GM12864 (cell line): ENCODE data around the gene MYL3.

Experiments
- DNase-seq: peaks from one replicate; pipeline ENCODE4 v3.0.0-alpha.2; 2011; ENCODE audit warnings: low read depth
- H3K4me3 ChIP-seq: 2 replicates; pipeline ENCODE4 v1.5.1; 2011; ENCODE audit warnings: mild to moderate bottlenecking, low read depth, low read length, control low read depth
- CTCF ChIP-seq: IDR thresholded peaks from 2 replicates; pipeline ENCODE4 v1.5.1; 2011; ENCODE audit warnings: low read depth, mild to moderate bottlenecking, moderate library complexity, low read length, control low read depth, inconsistent platforms; ENCODE audit errors: missing control alignments

The MYL3 gene

DNA sequence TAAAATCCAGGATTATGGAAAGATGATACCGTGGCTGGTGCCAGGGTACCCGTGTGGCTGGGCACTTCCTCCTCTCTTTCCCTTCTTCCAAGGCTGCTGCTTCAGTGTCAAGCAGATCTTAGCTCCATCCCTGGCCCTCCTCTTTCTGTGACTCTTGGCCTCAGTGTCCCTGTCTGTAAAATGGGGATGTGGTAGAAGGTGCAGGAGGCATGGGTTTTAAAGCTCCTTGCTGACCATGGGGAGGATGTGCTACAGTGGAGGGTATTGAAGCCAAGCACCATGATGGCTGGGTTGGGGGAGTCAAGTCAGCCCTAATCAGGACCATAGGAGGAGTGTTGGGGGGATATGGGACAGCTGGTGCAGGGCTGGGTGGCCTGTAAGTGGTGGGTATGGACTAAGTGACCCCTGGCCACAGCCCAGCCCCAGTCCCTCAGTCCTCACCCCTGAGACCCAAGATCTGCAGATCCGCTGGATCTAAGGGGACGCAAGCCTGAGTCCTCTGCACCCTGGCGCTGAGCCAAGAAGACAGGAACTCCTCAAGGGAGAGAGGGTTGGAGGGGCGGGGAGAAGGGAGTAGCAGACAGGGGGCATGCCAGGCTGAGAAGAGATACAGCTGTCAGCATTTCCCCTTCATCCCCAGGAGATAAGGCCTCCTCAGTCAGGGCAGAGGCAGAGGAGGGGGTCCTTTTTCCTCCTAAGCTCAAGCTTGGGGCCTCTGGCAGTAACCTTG, 26.3 kb upstream of the MYL3 start:
- DNase-seq: no peak
- no peak for TF ChIP-seq CTCF
- no peak overlapping the region for H3K4me3 ChIP-seq

- no peak for TF ChIP-seq CTCF
- no peak overlapping the region for H3K4me3 ChIP-seq
- no peak for DNase-seq
These were observed 25.5 kb upstream of the MYL3 start for GRCh38 chr3:46888705-46889104.

GRCh38 chr3:46887980-46888494, 24.8 kb upstream of the MYL3 start:
- DNase-seq: no peak
- TF ChIP-seq CTCF: no peak

GRCh38 chr3:46885612-46886011, 22.4 kb upstream of the MYL3 start:
- DNase-seq: no peak
- no peak for TF ChIP-seq CTCF
- no peak overlapping the region for H3K4me3 ChIP-seq

More at GRCh38 chr3:46887980-46888494, 24.8 kb upstream of the MYL3 start:
- H3K4me3 ChIP-seq: no peak overlapping the region

DNA sequence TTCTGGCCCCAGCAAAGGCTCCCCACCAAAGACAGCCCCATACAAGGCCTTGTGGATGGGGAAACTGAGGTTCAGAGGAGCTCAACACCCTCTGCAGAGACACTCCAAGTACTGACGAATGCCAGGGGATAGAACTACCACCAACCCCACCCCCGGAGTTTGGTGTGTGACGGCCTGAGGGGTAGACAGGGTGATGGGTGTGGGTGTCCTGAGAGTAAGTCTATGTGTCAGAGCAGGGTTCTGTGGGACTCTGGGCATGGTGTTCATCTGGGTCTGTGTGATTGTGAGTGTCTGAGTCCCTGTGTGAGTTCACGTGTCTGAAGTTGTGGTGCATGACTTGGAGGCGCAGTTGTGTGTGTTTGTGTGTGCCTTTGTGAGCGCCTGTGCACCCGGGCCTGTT, 21.7 kb upstream of the MYL3 start:
- H3K4me3 ChIP-seq: no peak overlapping the region
- no peak for TF ChIP-seq CTCF
- no peak for DNase-seq

DNA sequence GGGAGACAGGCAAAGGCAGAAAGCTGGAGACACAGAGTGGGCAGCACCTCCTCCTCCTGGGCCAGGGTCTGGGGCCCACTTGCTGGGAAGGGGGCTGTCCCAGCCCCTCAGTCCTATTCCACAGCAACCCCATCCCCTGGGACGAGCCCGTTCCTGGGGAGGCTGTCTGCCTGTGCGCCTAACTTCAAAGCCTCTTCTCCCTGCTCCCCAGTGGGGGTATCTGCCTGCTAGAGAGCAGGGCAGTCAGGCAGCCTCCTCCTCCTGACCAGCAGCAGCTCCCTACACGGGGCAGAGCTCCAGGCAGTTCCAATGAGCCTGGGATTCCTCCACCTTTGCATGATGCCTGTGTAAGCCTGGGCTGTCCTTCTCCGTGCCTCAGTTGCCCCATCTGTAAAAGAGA, 21.2 kb upstream of the MYL3 start:
- TF ChIP-seq CTCF: no peak
- H3K4me3 ChIP-seq: no peak overlapping the region
- DNase-seq: no peak

DNA sequence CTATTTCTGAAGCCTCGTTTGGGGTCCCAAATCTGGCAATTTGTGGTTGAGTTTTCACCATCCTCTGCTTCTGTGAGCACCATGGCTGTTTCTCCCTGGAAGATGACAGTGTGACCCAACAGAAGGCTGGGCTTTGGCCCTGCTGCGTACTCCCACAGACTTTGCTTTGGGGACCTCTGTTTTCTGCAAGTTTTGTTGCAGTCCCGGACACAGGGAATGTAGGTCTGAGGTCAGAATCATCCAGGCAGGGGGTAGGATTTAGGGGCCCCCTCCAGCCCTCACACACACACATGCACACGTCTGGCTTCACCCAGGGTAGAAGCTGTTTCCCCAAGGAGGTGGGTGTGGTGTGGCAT, 20.6 kb upstream of the MYL3 start:
- no peak overlapping the region for H3K4me3 ChIP-seq
- no peak for TF ChIP-seq CTCF

More for the DNA sequence above, 20.6 kb upstream of the MYL3 start:
- no peak for DNase-seq
